H9 (cell line): ENCODE results near the gene ANKS3. TPM values are rescaled to one million over a fixed set of nuclear protein-coding genes. Genes with fewer than 3 reads are reported as not detected.

ENCODE experiments used
- DNase-seq: peaks from one replicate; pipeline ENCODE4 v3.0.0-alpha.2; 2017
- H2AFZ ChIP-seq: one replicate; pipeline ENCODE4 v1.6.1; 2013; ENCODE audit warnings: mild to moderate bottlenecking, low read length, control low read depth, moderate library complexity
- H2AK5ac ChIP-seq: 2 replicates; pipeline ENCODE4 v1.6.1; 2013; ENCODE audit warnings: low read length, control low read depth, mixed read lengths; ENCODE audit not compliant: insufficient read length
- H2BK120ac ChIP-seq: one replicate; pipeline ENCODE4 v1.6.1; 2013; ENCODE audit warnings: low read depth, mild to moderate bottlenecking, low read length, control low read depth, inconsistent platforms; ENCODE audit not compliant: poor library complexity, severe bottlenecking
- H2BK12ac ChIP-seq: 2 replicates; pipeline ENCODE4 v1.6.1; 2013; ENCODE audit warnings: low read length, control low read depth, mixed read lengths, low read depth; ENCODE audit not compliant: insufficient read length
- H2BK15ac ChIP-seq: 2 replicates; pipeline ENCODE4 v1.6.1; 2013; ENCODE audit warnings: low read depth, low read length, control low read depth
- H2BK20ac ChIP-seq: one replicate; pipeline ENCODE4 v1.6.1; 2013; ENCODE audit warnings: low read depth, mild to moderate bottlenecking, low read length, control low read depth, inconsistent platforms; ENCODE audit not compliant: poor library complexity, severe bottlenecking
- H2BK5ac ChIP-seq: 2 replicates; pipeline ENCODE4 v1.6.1; 2013; ENCODE audit warnings: low read length, control low read depth, mixed read lengths; ENCODE audit not compliant: insufficient read length
- H3K14ac ChIP-seq: 2 replicates; pipeline ENCODE4 v1.6.1; 2013; ENCODE audit warnings: low read length, control low read depth; ENCODE audit not compliant: insufficient read depth
- H3K18ac ChIP-seq: 2 replicates; pipeline ENCODE4 v1.6.1; 2013; ENCODE audit warnings: low read depth, mild to moderate bottlenecking, mixed read lengths, low read length, control low read depth; ENCODE audit not compliant: insufficient read length
- H3K23ac ChIP-seq: 2 replicates; pipeline ENCODE4 v1.6.1; 2013; ENCODE audit warnings: low read length, control low read depth, mixed read lengths, low read depth; ENCODE audit not compliant: insufficient read length
- H3K23me2 ChIP-seq: 2 replicates; pipeline ENCODE4 v1.6.1; 2013; ENCODE audit warnings: low read depth, mild to moderate bottlenecking, mixed read lengths, low read length, control low read depth; ENCODE audit not compliant: insufficient read length, poor library complexity, severe bottlenecking
- H3K27ac ChIP-seq: 2 replicates; pipeline ENCODE4 v1.5.1; 2013; ENCODE audit warnings: low read length, control low read depth, mixed read lengths, low read depth; ENCODE audit not compliant: insufficient read length
- H3K27me3 ChIP-seq: 2 replicates; pipeline ENCODE4 v1.6.1; 2013; ENCODE audit warnings: low read length, control low read depth, inconsistent platforms; ENCODE audit not compliant: insufficient read depth
- H3K4ac ChIP-seq: 2 replicates; pipeline ENCODE4 v1.6.1; 2013; ENCODE audit warnings: low read depth, mild to moderate bottlenecking, control low read depth, inconsistent platforms, low read length, moderate library complexity
- H3K4me1 ChIP-seq: 2 replicates; pipeline ENCODE4 v1.6.1; 2013; ENCODE audit warnings: low read length, control low read depth, inconsistent platforms; ENCODE audit not compliant: insufficient read depth
- H3K4me2 ChIP-seq: 2 replicates; pipeline ENCODE4 v1.6.1; 2013; ENCODE audit warnings: low read length, control low read depth, mixed read lengths; ENCODE audit not compliant: insufficient read length, insufficient read depth
- H3K56ac ChIP-seq: 2 replicates; pipeline ENCODE4 v1.6.1; 2013; ENCODE audit warnings: low read depth, mild to moderate bottlenecking, mixed read lengths, low read length, control low read depth; ENCODE audit not compliant: insufficient read length
- H3K79me1 ChIP-seq: 2 replicates; pipeline ENCODE4 v1.6.1; 2013; ENCODE audit warnings: low read depth, mild to moderate bottlenecking, moderate library complexity, low read length, control low read depth, inconsistent platforms; ENCODE audit not compliant: insufficient read depth, poor library complexity, severe bottlenecking
- H3K79me2 ChIP-seq: 2 replicates; pipeline ENCODE4 v1.6.1; 2013; ENCODE audit warnings: low read length, control low read depth, inconsistent platforms; ENCODE audit not compliant: insufficient read depth
- H3K9ac ChIP-seq: 2 replicates; pipeline ENCODE4 v1.6.1; 2013; ENCODE audit warnings: low read length, control low read depth, mixed read lengths; ENCODE audit not compliant: insufficient read length; ENCODE audit errors: extremely low read depth
- H3K9me3 ChIP-seq: one replicate; pipeline ENCODE4 v1.6.1; 2013; ENCODE audit warnings: low read depth, low read length, inconsistent platforms; ENCODE audit not compliant: control insufficient read depth
- H3T11ph ChIP-seq: one replicate; pipeline ENCODE4 v1.6.1; 2013; ENCODE audit warnings: mild to moderate bottlenecking, low read length, control low read depth, inconsistent platforms
- H4K20me1 ChIP-seq: one replicate; pipeline ENCODE4 v1.6.1; 2013; ENCODE audit not compliant: control insufficient read depth, insufficient read length, insufficient read depth
- H4K5ac ChIP-seq: 2 replicates; pipeline ENCODE4 v1.6.1; 2013; ENCODE audit warnings: low read depth, mild to moderate bottlenecking, mixed read lengths, low read length, control low read depth; ENCODE audit not compliant: insufficient read length
- H4K8ac ChIP-seq: replicated peaks from 2 replicates; pipeline ENCODE4 v1.6.1; 2013; ENCODE audit warnings: low read length, control low read depth, mixed read lengths, low read depth; ENCODE audit not compliant: insufficient read length
- H4K91ac ChIP-seq: 2 replicates; pipeline ENCODE4 v1.6.1; 2013; ENCODE audit warnings: low read depth, mild to moderate bottlenecking, moderate library complexity, mixed read lengths, low read length, control low read depth; ENCODE audit not compliant: insufficient read length
- H3K27ac Mint-ChIP-seq, 3 experiments: 2 replicates in 2 of 3; 3 replicates in 1 of 3; pipeline ENCODE4 v1.8.0; 2020 to 2021; ENCODE audit warnings: mixed read lengths in 3 of 3, mild to moderate bottlenecking in 1 of 3, moderate library complexity in 1 of 3
- H3K27me3 Mint-ChIP-seq: 2 replicates; pipeline ENCODE4 v1.8.0; 2021; ENCODE audit warnings: low read depth, mild to moderate bottlenecking, moderate library complexity, mixed read lengths
- H3K36me3 Mint-ChIP-seq, 3 experiments: 2 replicates in 2 of 3; 3 replicates in 1 of 3; pipeline ENCODE4 v1.8.0; 2020 to 2021; ENCODE audit warnings: low read depth in 3 of 3, mixed read lengths in 3 of 3; ENCODE audit not compliant: insufficient read depth in 1 of 3
- H3K4me1 Mint-ChIP-seq, 2 experiments: 2 replicates each; pipeline ENCODE4 v1.8.0; 2020; ENCODE audit warnings: mixed read lengths in 2 of 2
- H3K4me3 Mint-ChIP-seq, 2 experiments: 2 replicates in 1 of 2; 3 replicates in 1 of 2; pipeline ENCODE4 v1.8.0; 2020 to 2021; ENCODE audit warnings: mild to moderate bottlenecking in 2 of 2, mixed read lengths in 2 of 2, moderate library complexity in 1 of 2
- H3K9me3 Mint-ChIP-seq, 2 experiments: 2 replicates in 1 of 2; 3 replicates in 1 of 2; pipeline ENCODE4 v1.8.0; 2020; ENCODE audit warnings: mild to moderate bottlenecking in 2 of 2, mixed read lengths in 2 of 2, moderate library complexity in 1 of 2
- WGBS: extraction: QIAGEN DNeasy Blood & Tissue Kit; methylation state at CpG from one replicate; pipeline ENCODE4 v1.1.7; 2013; ENCODE audit warnings: missing lambda C conversion rate, low lambda C conversion rate, mixed read lengths; ENCODE audit not compliant: insufficient read length; ENCODE audit errors: extremely low coverage; 5-methylcytosine and 5-hydroxymethylcytosine counted together
- total RNA-seq: library from RNA; stranded (reverse); gene quantifications from 2 replicates; pipeline ENCODE4 v1.2.1, GENCODE V29; 2021
- TF ChIP-seq, protein P1 (sequence below): fragments of 200-600 bp; sonication (generic); conservative IDR thresholded peaks from 3 replicates; pipeline ENCODE4 v1.8.0; 2021; ENCODE audit warnings: antibody characterized with exemption, mild to moderate bottlenecking

ANKS3 gene
- total RNA-seq, 1 experiment from 2014 or later: 32.0 TPM

DNA sequence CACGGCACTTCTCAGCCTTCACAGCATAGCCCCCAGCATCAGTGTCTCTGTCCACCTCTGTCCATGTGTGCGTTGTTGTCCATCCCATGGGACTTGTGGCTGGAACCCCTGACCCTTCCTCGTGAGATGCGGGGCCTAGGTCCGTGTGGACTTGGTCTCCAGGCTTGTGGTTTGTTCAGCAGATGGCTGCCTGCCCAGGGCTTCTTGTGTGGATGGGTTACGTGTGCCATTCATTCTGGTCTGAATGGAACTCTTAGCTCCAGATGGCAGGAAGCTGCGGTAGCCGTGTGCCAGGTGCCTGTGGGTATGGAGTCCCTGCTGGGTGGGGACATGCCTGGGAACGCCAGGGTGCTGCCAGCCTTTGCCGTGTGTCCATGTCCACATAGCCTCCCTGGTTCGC is 72.4 kb downstream of the ANKS3 start:
- Histone ChIP-seq H3K18ac (no peak overlapping the region), H2BK15ac (no peak overlapping the region), H3K23me2 (no peaks in the 10 kb centered on the region), H4K20me1 (no peaks in the 10 kb centered on the region), H3K4ac (no peak overlapping the region), H4K5ac (no peak overlapping the region), H4K91ac (no peak overlapping the region), H2BK20ac (no peak overlapping the region), H3K79me1 (no peaks in the 10 kb centered on the region), H3K56ac (no peak overlapping the region), H3K4me2 (no peak overlapping the region), H3K9me3 (no peaks in the 10 kb centered on the region), H3K27me3 (no peaks in the 10 kb centered on the region), H2BK12ac (no peak overlapping the region), H4K8ac (no peak overlapping the region), H3K9ac (no peak overlapping the region), H3T11ph (no peak overlapping the region), H2AFZ (no peak overlapping the region), H3K4me1 (no peaks in the 10 kb centered on the region), H2BK120ac (no peak overlapping the region), H3K27ac (no peak overlapping the region), H3K79me2 (no peaks in the 10 kb centered on the region), H3K14ac (no peak overlapping the region), H3K23ac (no peak overlapping the region), H2BK5ac (no peak overlapping the region), H2AK5ac (no peak overlapping the region)
- H3K27me3 Mint-ChIP-seq: no peaks in the 10 kb centered on the region; the same call in 1 of the 2 replicates
- H3K36me3 Mint-ChIP-seq: peaks cover 6 to 52% (median 27%) of the 10 kb centered on the region in 3 experiments; a peak in 6 of 7 replicates
- H3K27ac Mint-ChIP-seq: no peak overlapping the region
- H3K9me3 Mint-ChIP-seq: no peaks in the 10 kb centered on the region
- DNase-seq: no peak
- TF ChIP-seq, protein P1, sequence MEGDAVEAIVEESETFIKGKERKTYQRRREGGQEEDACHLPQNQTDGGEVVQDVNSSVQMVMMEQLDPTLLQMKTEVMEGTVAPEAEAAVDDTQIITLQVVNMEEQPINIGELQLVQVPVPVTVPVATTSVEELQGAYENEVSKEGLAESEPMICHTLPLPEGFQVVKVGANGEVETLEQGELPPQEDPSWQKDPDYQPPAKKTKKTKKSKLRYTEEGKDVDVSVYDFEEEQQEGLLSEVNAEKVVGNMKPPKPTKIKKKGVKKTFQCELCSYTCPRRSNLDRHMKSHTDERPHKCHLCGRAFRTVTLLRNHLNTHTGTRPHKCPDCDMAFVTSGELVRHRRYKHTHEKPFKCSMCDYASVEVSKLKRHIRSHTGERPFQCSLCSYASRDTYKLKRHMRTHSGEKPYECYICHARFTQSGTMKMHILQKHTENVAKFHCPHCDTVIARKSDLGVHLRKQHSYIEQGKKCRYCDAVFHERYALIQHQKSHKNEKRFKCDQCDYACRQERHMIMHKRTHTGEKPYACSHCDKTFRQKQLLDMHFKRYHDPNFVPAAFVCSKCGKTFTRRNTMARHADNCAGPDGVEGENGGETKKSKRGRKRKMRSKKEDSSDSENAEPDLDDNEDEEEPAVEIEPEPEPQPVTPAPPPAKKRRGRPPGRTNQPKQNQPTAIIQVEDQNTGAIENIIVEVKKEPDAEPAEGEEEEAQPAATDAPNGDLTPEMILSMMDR: no peak
- H3K4me3 Mint-ChIP-seq: no peak overlapping the region
- H3K4me1 Mint-ChIP-seq: peaks cover 0 to 8% of the 10 kb centered on the region in 2 experiments; a peak in 2 of 4 replicates
- no CpG with 5 or more reads among the region's 11 CpGs for WGBS
